Astrocyte of the spinal cord (primary cell): ENCODE data around the gene C13orf46.
A peak's percentile ranks its signal among the peaks of the same experiment; 100 is the strongest.

Source experiments
- DNase-seq: peaks from one replicate; pipeline ENCODE4 v3.0.0; 2011; ENCODE audit warnings: low read depth, low spot score
- H3K4me3 ChIP-seq: 2 replicates; pipeline ENCODE4 v1.5.1; 2011; ENCODE audit warnings: low read depth, mild to moderate bottlenecking, low read length, moderate library complexity
- CTCF ChIP-seq: IDR thresholded peaks from 2 replicates; pipeline ENCODE4 v1.5.1; 2012; ENCODE audit warnings: low read depth, mild to moderate bottlenecking, low read length, inconsistent platforms
- in situ Hi-C: cut with HindIII; loops from 2 replicates; pipeline ENCODE4 v1.10.0; 2017; ENCODE audit warnings: low sequenced_read_pairs

Gene C13orf46

DNA sequence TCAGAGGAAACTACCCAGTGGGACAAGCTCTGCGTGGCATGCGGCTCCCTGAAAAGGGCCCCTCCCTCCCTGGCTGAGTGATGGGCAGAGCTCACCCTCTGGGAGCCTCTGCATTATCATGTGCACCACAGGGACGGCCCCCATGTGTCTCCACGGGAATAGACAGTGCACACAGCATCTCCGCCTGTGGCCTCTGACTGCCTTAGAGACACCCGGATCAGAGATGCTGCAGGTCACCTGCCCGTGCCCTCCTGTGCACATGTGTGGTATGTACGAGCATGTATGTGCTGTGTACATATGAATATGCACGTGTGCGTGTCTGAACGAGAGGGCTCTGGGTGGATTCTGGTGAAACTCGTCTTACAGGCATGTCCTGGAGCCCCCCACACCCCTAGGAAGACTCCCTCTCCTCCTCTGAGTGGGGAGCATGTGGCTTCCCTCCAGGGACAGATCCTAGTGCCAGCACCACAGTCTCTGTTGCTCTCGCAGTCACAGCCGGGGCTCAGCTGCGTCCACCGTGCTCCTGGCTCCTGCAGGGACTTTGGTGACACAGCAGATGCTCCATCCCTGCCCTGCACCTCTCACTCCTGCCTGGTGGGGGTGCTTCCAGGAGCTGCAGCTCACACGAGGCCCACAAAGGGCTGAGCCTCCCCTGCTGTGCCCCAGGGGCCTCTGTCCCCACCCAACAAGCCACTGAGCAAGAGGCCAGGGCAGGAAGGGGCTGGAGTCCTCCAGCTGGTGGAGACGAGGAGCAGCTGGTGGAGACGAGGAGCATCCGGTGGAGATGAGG lies 19.6 kb downstream of the C13orf46 start:
- peak; percentile 4 for TF ChIP-seq CTCF
- no peak overlapping the region for H3K4me3 ChIP-seq
- in situ Hi-C loops: no loop called here
- no peak for DNase-seq

DNA sequence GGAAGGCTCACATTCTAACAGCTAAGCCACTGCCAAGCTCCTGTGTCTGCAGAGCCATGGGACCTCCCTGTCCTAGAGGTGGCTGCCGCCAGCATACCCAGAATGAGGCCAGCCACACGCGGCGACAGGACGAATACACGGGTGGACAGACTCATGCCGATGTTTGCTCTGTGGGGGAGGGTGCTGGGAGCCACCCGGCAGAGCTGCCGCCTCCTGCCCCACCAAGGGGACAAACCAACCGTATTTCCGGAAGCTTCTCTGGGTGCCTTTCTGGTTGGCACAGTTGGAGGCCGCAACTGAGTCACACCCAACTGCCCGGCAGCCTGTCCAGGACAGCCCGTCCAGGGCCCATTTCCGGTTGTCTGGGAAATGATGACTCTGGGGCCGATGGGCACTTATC lies 20.3 kb downstream of the C13orf46 start:
- DNase-seq: no peak
- TF ChIP-seq CTCF: no peak
- no peak overlapping the region for H3K4me3 ChIP-seq
- in situ Hi-C loops: no loop called here

DNA sequence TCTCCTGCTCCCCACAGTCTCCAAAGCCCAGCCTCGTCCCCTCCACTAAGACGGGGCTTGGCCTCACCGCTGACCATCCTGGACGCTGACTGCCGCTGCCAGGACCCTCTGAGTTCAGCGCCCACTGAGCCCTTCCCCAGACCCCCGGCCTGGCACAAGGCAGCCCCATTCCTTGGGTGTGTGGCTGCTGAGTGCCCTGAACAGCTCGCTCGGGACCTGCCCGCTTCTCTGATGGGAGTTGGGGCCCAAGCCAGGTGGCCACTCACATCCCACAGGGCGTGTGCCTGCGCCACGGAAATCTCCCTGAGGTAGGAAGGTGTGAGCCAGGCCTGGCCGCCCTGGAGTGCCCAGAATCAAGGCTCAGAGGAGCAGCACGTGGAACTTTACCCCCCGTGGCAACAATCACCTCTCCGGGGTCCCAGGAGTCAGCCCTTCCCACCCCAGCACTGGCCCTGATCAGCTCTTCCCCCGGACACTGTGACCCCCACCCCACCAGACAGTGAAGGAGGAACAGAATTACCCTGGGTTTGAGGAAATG lies 20.8 kb downstream of the C13orf46 start:
- no peak for DNase-seq
- in situ Hi-C loops: no loop called here
- no peak overlapping the region for H3K4me3 ChIP-seq
- no peak for TF ChIP-seq CTCF

DNA sequence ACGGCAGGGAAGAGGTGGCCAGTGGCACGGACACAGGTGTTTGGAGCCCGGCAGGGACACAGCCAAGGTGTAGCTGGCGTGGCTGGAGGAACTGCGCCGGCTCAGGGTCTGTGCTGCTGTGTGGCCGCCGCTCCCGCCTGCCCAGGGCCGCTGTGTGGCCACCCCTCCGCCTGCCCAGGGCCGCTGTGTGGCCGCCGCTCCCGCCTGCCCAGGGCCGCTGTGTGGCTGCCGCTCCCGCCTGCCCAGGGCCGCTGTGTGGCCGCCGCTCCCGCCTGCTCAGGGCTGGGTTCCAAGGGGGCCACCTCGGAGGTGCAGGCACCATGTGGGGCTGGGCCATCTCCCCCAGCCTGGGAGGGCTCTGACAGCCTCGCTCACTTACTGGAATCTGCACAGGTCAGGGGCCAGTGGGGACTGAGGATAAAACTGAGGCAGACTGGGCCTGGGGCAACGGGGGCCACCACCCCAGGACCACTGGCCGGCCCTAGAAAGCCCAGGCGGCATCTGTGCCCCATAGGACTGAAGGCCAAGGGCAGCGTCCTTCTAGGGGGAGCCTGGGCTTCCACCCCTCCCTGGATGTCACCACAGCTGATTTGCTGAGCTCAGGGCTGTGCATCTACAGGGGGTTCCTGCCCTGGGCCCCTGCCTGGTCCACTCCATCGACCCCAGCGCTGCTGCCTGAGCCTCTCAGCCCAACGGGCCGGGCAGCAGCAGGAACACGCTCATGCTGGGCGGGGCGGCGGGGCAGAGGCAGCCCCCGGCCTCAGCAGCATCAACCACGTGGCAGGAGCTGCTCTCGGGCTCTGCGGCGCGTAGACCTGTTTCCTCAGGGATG lies 21.5 kb downstream of the C13orf46 start:
- H3K4me3 ChIP-seq: no peak overlapping the region
- no peak for DNase-seq
- no peak for TF ChIP-seq CTCF
- in situ Hi-C loops: no loop called here

DNA sequence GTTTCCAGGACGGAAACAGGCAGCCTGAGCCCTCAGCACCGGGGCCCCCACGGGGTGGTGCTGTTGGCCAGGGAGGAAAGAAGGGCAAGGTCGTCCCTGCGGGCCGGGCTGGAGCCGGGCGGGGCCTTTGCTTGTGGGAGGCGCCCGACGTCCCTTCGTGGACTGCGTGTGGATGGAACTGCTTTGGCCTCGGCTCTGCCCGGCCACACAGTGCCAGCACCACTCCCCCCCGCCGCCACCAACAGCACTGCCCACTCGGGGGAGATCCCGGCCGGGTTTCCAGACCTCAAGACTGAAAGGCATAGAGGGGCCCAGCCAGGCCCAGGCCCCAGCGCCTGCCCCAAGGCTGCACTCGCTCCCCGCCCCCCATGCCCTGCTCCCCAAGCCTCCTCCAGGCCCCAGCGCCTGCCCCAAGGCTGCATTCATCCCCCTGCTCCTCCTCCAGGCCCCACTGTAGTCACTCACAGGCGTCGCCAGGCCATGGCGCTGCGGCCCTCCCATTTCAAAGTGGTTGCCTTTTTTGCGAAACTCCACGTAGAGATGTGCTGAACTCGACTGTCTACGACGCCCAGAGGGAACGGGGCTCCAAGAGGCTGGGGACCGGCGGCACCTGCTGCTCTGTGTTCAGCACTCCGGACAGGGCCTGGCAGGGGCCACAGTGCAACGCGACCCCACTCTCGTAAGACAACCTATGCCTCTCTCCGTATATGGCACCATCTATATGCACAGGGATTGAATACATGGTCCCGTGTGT lies 22.5 kb downstream of the C13orf46 start:
- TF ChIP-seq CTCF: peak; percentile 67
- H3K4me3 ChIP-seq: no peak overlapping the region
- in situ Hi-C loops: no loop called here
- DNase-seq: peak; percentile 50
